Activated CD8-positive, alpha-beta memory T cell treated with anti-CD3 and anti-CD28 coated beads for 36 hours (primary cell): ENCODE results near the gene SCUBE1. TPM values are rescaled to one million over a fixed set of nuclear protein-coding genes. Genes with fewer than 3 reads are reported as not detected.

Experiments
- CTCF ChIA-PET: fragments of 350-600 bp; sonication (Branson Sonifier 250); formaldehyde crosslinking; loops from one replicate; lab custom pipeline; 2021; ENCODE audit warnings: antibody characterized with exemption; lab: Charles Lee
- POLR2A ChIA-PET: fragments of 350-600 bp; sonication (Branson Sonifier 250); formaldehyde crosslinking; loops from one replicate; lab custom pipeline; 2021; ENCODE audit warnings: antibody characterized with exemption; lab: Charles Lee
- total RNA-seq, 2 experiments: library from RNA; stranded (reverse); gene quantifications; one replicate each; pipeline ENCODE4 v1.2.3, GENCODE V29; 2021

SCUBE1 gene
- total RNA-seq, 2 experiments from 2014 or later, result 0.08 to 0.31 TPM

GRCh38 chr22:43312608-43313007, 30.6 kb downstream of the SCUBE1 start:
- ChIA-PET POLR2A (no interaction called here), CTCF (no interaction called here)

GRCh38 chr22:43310798-43311197, 32.4 kb downstream of the SCUBE1 start:
- POLR2A ChIA-PET, result no interaction called here
- CTCF ChIA-PET, result no interaction called here

GRCh38 chr22:43310311-43310710, 32.9 kb downstream of the SCUBE1 start:
- ChIA-PET CTCF (no interaction called here), POLR2A (no interaction called here)

- ChIA-PET POLR2A (interaction anchor here (0.6 kb wide), 1 partner anchor 28 kb away, joined by 11 read pairs; no protein-coding TSS in a partner anchor), CTCF (interaction anchor here (1.2 kb wide), 1 partner anchor 38 kb away, joined by 5 read pairs; no protein-coding TSS in a partner anchor)
These were observed 34.3 kb downstream of the SCUBE1 start for GRCh38 chr22:43308836-43309235.

- CTCF ChIA-PET, result interaction anchor here (1.2 kb wide), 1 partner anchor 38 kb away, joined by 5 read pairs; no protein-coding TSS in a partner anchor
These were observed 34.9 kb downstream of the SCUBE1 start for GRCh38 chr22:43308060-43308830.

GRCh38 chr22:43305806-43306205, 37.4 kb downstream of the SCUBE1 start:
- POLR2A ChIA-PET, result no interaction called here
- CTCF ChIA-PET, result no interaction called here

More at GRCh38 chr22:43308060-43308830, 34.9 kb downstream of the SCUBE1 start:
- POLR2A ChIA-PET, result no interaction called here

- ChIA-PET CTCF (interaction anchor here (0.6 kb wide), 1 partner anchor 39 kb away, joined by 3 read pairs; no protein-coding TSS in a partner anchor), POLR2A (no interaction called here)
These were observed 38.2 kb downstream of the SCUBE1 start for GRCh38 chr22:43304831-43305590.

GRCh38 chr22:43303751-43304150, 39.4 kb downstream of the SCUBE1 start:
- POLR2A ChIA-PET, result no interaction called here
- CTCF ChIA-PET, result interaction anchor here (1.2 kb wide), 1 partner anchor 30 kb away, joined by 3 read pairs; no protein-coding TSS in a partner anchor

- POLR2A ChIA-PET, result no interaction called here
These were observed 40.0 kb downstream of the SCUBE1 start for GRCh38 chr22:43303166-43303565.

GRCh38 chr22:43302531-43303041, 40.6 kb downstream of the SCUBE1 start:
- CTCF ChIA-PET, result no interaction called here
- POLR2A ChIA-PET, result no interaction called here

More at GRCh38 chr22:43303166-43303565, 40.0 kb downstream of the SCUBE1 start:
- CTCF ChIA-PET, result interaction anchor here (1.2 kb wide), 1 partner anchor 29 kb away, joined by 3 read pairs; no protein-coding TSS in a partner anchor

- ChIA-PET CTCF (no interaction called here), POLR2A (no interaction called here)
These were observed 41.3 kb downstream of the SCUBE1 start for GRCh38 chr22:43301866-43302265.

GRCh38 chr22:43300891-43301676, 42.1 kb downstream of the SCUBE1 start:
- ChIA-PET POLR2A (no interaction called here), CTCF (no interaction called here)

GRCh38 chr22:43299736-43300135, 43.4 kb downstream of the SCUBE1 start:
- POLR2A ChIA-PET, result no interaction called here
- CTCF ChIA-PET, result no interaction called here

GRCh38 chr22:43298062-43298801, 44.9 kb downstream of the SCUBE1 start:
- POLR2A ChIA-PET, result no interaction called here
- CTCF ChIA-PET, result no interaction called here

- POLR2A ChIA-PET, result no interaction called here
- CTCF ChIA-PET, result interaction anchor here (0.8 kb wide), 1 partner anchor 49 kb away, joined by 3 read pairs; no protein-coding TSS in a partner anchor
These were observed 45.7 kb downstream of the SCUBE1 start for GRCh38 chr22:43297270-43298061.

- ChIA-PET POLR2A (no interaction called here), CTCF (interaction anchor here (0.8 kb wide), 1 partner anchor 50 kb away, joined by 3 read pairs; no protein-coding TSS in a partner anchor)
These were observed 46.8 kb downstream of the SCUBE1 start for GRCh38 chr22:43296276-43296902.

GRCh38 chr22:43295660-43296059, 47.5 kb downstream of the SCUBE1 start:
- CTCF ChIA-PET, result no interaction called here
- POLR2A ChIA-PET, result no interaction called here
